NCI-H1417 treated with DMSO at 0.1 percent for 48 hours (cell line): ENCODE data around the gene RHOH.

ENCODE experiments used
- DNase-seq: peaks from one replicate; lab custom pipeline; 2025; lab: John Stamatoyannopoulos, UW

The RHOH gene

GRCh38 chr4:40238008-40238699 is 41.3 kb downstream of the RHOH start:
- DNase-seq = no peak

- DNase-seq = no peak
Observed at GRCh38 chr4:40238700-40239548, 42.1 kb downstream of the RHOH start.

- DNase-seq = no peak
Observed at GRCh38 chr4:40240040-40240653, 43.3 kb downstream of the RHOH start.

DNA sequence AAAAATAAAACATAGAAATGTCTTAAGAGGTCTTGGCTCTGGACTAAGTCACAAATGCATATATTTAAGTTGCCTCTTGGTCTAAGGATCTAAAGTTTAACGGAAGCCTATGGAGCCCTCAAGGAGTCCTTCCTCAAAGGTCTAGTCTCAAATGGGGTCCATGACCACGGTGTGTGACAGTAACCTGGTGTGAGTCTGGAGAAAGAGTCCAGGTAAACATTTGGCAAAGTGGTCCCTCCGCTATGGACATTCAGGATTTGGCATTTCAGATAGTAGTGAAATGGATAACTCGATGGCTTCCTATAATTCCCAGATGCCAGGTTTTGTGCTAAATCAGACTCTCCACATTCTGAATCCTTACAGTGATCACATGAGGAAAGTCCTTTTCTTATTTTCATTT is 44.2 kb downstream of the RHOH start:
- no peak for DNase-seq

GRCh38 chr4:40241941-40242340 is 45.1 kb downstream of the RHOH start:
- no peak for DNase-seq

DNA sequence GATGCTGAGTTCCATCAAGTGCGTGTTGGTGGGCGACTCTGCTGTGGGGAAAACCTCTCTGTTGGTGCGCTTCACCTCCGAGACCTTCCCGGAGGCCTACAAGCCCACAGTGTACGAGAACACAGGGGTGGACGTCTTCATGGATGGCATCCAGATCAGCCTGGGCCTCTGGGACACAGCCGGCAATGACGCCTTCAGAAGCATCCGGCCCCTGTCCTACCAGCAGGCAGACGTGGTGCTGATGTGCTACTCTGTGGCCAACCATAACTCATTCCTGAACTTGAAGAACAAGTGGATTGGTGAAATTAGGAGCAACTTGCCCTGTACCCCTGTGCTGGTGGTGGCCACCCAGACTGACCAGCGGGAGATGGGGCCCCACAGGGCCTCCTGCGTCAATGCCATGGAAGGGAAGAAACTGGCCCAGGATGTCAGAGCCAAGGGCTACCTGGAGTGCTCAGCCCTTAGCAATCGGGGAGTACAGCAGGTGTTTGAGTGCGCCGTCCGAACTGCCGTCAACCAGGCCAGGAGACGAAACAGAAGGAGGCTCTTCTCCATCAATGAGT is 46.6 kb downstream of the RHOH start:
- DNase-seq = no peak

DNA sequence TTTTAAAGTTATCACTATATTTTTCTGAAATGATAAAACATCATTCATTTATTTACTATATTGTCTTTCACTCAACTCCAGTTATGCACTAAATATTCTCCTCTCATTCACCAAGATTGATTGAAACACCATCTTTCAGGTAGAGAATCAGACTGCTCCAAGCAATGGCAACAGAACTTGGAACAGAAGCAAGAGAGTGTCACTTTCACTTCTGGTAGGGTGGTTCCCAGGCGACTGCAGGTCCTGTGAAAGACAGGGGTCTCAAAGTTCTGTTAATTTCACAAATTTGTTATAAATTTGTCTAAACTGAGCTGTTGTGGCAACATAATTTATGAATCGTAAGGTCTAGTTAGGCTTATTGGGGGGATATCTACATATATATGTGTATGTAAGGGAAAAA is 47.8 kb downstream of the RHOH start:
- DNase-seq = no peak

- DNase-seq = no peak
Observed at GRCh38 chr4:40245550-40245949, 48.7 kb downstream of the RHOH start.

DNA sequence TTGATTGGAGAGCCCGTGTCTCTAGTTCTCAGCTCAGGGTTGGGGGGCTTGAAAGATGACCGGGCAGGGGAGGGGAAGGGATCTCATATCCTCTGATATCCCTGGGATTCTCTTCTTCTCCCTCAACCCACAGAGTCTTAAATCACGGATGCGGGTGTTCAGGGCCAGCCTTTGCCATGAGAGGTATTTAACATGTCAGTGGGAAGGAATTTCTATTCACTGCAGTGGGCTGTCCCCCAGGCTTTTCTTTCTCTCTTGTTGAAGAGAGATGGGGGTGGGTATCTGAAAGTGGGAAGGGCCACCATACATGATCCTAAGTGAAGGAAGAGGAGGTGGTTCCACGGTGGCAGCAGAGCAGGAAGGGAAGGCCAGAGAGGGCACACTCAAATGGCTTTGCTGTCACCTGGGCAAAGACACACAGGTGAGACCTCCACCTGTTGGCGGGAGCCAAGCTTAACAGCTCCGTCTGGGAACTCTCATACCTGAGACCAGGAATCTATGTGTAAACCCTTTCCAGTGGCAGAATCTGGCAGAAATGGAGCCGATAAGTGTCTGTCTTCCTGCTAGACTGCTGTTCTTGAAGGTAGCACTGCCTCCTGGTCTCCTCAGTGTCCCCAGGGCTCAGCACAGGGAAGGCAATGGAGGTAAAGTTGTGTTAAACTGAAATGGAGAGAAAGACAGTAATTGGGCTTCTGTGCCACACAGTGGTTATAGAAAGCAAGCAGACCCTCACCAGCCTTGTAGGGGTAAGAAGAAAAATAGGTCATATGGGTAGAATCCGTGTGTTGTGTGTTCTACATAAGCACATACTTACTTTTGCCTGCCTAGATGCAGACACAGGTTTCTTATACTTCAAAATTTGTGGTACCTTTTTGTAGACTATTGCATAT is 49.4 kb downstream of the RHOH start:
- DNase-seq = no peak

- DNase-seq = no peak
Observed at GRCh38 chr4:40246938-40247337, 50.1 kb downstream of the RHOH start.

DNA sequence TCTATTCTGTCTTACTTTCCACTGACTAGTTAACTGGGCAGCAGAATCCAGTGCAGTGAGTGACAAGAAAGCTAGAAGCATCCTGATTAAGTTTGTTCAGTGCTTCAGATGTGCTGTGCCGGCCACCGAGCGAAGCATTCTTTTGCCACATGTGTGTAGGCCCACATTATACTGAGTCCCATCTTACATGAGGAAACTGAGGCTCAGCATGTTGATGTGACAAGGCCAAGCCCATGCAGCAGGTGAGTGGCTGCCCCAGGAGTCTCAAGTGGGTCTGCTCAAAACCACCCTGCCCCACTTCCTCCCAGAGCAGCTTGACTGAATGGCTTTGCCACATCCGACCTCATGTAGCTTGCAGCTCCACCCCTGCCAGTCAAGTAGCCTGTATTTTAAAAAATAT is 50.5 kb downstream of the RHOH start:
- no peak for DNase-seq

DNA sequence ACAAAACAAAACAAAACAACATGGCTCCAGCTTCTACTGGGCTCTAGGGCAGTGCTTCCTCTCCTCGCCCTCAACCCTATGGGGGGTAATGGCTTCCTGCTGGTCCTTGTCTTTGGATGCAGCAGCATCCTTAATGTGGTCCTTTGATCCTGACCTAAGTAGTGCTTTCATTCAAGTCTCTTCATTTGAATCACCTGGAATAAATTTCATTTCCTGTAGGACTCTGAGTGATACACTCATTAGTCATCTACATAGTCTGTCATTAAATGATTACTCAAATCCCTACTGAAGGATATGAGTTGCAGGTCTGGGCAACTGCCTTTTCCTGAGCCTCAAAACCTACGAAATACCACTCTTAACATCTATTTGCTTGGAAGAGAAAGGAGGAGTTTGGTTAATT is 54.5 kb downstream of the RHOH start:
- DNase-seq = no peak

DNA sequence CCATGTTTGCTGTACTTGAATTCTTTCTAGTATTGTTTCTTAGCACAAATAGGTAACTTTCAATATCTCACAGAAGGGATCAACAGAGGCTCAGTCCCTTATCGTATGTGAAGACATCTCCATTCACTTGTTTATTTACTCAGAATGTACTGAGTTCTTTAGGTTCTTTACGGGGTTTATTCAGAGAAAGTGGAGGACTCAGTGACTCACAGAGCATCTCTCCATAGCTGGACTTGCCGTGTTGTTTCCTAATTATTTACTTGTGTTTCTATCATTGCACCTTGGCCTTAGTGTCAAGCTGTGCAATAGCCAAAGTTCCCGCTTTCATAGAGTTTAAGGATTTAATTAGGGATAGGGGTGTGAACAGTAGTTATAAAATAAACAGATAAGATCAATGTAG is 57.1 kb downstream of the RHOH start:
- DNase-seq = no peak

DNA sequence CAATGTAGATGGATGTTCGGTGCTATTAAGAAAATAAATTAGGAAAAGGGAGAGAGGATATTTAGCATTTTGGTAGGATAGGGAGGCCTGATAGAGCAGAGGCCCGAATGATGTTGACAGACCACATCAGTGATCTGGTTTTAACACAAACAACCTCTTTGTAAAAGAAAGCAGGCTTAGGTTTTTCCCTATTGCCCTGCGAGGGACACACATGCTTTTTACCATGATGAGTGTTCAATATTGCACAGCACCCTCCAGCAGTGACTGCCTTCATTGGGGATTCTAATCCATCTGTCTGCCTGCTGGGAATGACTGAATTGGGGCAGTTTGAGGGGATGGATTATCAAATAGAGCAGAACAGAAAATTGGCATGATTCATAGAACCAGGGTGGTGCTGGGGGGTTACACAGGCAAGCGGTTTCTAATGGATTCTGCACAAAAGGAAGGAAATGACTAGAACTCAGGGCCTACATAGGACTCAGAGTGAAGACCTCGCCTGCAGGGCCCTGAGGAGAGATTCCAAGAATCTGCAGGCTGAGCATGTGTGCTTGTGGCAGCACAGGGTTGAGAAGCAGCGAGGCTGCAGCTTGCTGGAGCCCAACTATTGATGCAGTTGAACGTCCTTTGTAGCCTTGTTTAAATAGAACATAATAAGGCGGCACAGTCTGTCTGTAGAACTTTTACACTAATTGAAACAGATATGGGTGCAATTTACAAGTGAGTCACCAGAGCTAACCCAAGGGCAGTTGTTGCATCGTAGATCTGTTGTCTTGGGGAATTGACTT is 58.0 kb downstream of the RHOH start:
- no peak for DNase-seq

DNA sequence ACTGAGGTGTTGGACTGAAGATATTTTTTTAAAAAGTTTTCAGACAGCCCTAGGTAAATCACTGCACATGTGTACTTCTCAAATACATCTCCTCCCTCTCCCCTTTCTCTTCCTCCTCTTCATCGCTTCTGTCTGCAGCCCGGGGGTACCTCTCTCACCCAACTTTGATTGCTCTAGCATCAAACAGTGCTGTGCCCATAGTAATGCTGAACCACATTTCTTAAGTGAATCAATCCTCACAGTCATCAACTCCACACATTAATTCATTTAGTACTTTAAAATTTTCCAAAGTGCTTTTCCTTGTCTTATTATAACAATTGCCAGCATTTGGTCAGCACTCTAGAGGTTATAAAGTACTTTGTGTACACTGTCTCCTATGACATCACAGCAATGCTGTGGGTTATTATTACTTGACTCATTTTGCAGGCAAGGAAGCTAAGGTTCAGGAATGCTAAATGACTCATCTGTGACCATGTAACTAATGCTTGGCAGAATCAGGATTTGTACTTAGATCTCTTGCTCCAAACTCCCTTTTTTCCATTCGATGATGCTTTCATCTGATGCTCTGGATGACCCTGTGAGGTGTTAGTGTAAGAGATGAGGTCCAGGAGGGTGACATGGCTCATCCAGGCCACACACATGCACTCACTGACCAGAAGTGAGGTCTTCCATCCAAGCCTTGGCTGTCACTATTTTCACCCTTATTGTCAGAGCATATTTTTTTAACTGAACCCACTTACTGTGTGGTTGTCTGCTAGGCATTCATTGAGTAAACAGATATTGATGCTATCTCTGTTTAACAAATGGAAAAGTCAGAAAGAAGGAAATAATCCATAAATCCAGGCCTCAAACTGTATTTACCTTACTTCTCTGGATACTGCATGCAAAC is 58.8 kb downstream of the RHOH start:
- no peak for DNase-seq

DNA sequence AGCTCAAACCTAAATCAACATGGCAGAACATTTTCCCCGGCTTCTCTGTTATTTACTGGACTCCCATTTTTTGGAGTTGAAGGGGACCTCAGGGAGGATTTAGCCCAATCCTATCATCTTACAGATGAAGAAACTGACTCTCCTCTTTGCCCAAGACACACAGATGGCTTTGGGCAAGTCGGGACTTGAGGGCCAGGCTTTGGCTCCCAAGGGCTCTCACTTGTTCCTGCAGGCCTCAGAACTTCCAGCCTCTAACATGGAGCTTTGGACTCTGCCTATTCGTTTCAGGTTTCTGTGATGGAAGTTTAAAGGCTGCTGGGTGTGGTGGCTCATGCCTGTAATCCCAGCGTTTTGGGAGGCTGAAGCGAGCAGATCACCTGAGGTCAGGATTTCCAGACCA is 59.5 kb downstream of the RHOH start:
- DNase-seq = no peak

GRCh38 chr4:40256817-40257216 is 60.0 kb downstream of the RHOH start:
- DNase-seq = no peak

GRCh38 chr4:40258627-40259026 is 61.8 kb downstream of the RHOH start:
- DNase-seq = no peak

DNA sequence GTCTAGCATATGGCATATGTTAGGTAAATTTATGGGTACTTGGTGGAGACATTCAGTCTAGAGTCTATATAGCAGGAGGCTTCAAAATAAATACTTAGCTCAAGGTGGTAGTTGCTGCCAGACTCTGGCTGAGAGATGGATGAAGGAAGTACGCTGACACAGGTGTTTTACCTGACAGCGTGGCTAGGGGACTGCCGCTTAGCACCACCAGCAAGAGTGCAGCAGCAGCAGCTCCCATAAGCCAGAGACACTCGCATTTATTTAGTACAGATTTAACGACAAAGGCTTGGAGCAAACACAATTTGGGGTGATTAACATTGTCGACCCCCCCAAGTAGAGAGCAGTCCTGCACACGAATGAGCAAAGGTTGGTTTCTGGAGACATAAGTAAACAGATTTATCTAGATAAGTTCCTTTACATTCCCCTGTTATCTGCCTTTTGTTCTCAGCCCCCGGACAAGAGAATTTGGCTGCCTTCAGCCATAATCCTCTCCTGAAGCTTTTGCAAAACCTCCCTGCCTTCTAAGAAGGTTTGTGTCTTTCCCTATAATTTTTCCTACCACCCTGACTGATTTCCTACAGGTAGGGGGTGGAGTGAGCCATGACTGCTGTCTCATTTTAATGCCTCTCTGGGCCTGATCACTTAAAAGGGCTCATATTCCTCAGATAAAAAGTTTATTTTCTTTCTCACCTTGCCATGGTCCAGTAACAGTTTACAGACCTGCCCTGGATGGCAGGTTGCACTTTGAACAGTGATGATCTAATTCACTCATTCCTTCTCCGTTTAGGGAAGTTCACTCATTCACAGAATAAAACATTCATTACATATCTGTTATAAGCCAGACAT is 64.6 kb downstream of the RHOH start:
- no peak for DNase-seq
